Activated CD4-positive, alpha-beta T cell treated with anti-CD3 and anti-CD28 coated beads for 48 hours (primary cell): ENCODE measurements around the gene KTN1.

ENCODE experiments used
- DNase-seq: peaks from one replicate; pipeline ENCODE4 v3.0.0-alpha.2; 2020

Gene KTN1

DNA sequence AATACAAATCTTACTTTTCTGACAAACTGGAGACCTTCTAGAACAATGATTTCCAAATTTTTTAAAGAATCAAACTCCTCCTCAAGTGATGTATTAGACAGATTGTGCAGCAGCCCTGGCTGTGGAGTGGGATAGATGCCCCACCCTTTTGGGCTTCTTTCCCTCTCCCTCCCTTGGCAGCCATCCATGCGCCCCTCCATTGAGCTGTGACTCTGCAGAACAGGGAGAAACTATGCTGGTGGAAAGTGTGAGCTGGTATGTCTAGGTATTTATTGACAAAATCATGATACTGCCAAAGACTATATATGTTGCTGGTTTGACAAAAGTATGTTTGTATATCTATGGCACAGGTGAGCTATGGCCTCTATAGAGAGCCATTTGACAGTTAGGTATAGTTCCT, 138.5 kb downstream of the KTN1 start:
- DNase-seq, result no peak

DNA sequence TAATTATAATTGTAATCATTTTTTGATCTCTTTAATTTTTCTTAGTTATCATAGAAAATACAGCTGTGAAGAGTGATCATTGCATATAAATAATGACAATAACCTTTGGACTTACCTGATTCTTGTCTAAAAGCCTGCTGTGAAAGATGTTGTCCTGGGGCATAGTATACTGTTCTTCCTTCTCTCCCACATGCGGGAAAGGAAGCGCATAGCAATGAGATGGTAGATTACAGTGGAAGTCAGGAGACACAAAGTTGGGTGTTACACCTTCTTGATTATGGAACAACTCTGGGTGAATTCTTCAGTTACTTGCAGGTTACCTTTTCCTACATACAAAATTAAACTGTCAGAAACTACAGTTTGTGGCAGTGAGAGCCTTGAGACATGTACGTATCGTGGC, 140.8 kb downstream of the KTN1 start:
- no peak for DNase-seq

DNA sequence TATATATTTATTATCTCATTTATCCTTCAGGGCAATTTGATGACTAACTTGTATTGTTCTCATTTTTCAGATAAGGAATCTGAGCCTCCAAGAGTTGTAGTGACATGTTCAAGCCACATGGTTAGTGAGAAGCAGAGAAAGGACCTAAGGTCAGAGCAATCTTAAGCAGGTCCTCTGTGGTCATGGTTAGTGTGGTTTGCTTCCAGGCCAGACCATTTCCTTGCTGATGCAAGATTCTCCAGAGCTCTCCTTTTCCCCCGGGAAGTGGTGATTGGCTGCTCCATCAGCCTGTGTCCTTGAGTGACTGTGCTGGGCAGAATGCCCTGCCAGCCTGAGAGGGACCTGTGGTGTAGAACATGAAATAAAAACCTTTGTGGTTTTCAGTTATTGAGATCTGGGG, 141.3 kb downstream of the KTN1 start:
- no peak for DNase-seq

DNA sequence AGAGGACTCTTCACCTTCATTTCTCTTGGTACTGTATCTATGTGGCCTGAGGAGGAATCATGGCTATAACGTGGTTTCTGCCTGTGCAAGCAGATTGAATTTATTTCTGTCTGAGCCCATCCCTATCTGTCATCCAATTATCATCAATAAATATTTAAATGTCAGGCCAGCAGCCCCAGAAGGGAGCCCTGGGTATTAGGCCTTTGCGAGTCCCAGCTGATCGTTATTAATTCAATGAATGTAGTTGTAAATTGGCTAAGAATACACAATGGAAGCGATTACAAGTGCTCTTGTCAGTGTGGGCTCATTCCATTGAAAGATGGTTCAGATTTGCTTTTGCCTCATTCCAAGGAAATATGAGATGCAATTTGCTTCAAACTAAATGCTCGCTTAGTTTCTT, 142.0 kb downstream of the KTN1 start:
- no peak for DNase-seq

DNA sequence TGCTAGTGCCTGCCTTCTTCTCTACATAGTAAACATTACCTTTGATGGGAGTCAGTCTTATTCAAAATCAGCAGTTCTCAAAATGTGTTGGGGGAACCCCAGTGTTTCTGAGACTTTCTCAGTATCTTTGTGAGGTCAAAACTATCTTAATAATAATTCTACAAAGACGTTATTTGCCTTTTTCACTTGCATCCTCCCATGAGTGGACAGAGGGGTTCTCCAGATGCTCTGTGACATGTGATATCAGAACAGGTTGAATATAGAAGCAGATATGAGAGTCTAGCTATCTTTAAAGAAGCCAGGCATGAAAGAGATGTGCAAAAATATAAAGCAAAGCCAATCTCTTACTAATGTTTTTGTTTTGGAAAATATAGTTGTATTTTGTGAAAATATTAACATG, 144.7 kb downstream of the KTN1 start:
- no peak for DNase-seq

DNA sequence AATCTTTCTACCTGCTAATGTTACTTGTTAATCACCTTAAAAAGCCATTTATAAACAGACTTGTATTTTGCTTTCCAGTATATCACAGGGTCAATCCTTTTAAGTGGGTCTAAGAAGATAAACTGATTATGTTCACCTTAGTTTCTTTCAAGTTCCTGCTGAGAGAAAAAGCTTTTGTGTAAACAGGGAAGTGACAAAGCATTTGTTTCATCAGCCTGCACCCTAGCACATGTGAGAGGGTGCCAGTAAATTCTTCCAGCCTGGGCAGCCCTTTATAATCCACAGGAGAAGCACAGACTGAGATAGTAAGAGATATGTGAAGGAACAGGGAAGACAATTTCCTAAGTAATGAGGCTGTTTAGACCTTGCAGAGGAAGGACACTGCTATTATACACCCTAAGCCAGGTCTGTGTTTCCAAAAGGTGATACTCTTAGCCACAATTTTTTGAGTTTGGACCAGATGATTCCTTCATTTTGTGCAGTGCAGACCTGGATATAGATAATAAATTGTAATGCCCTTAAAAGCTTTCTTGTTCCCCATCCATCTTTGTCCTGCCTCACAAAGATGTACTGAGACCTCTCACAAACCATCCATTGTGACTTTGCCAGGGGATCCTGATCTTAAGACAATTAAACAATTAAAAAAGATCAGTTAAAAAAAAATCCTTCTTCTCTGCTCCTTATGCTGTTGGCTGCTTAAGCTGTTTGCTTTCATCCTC, 150.7 kb downstream of the KTN1 start:
- DNase-seq, result no peak

DNA sequence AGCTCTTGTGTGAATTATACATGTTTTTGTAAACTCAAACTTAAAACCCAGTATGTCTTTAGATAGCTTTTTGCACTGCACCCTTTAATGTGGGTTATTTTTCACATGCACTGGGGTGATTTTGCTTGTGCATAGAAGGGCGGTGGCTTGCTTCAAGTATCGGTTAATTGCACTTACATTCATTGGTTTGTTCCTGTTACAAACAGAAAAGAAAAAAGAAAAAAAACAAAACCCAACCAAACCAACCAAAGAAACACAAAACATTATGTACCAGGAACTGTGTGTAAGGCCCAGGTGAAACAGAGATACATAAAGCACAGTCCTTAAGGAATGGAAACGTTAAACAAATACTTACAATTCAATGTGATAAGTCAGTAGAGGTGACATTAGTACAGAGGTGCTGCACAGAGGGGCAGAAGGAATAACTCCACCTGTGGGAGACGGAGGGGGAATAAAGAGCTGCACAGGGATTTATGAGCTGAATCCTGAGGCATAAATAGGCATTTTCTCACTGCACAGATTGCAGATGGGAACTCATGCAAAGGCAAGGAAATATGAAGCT, 151.4 kb downstream of the KTN1 start:
- DNase-seq, result no peak

DNA sequence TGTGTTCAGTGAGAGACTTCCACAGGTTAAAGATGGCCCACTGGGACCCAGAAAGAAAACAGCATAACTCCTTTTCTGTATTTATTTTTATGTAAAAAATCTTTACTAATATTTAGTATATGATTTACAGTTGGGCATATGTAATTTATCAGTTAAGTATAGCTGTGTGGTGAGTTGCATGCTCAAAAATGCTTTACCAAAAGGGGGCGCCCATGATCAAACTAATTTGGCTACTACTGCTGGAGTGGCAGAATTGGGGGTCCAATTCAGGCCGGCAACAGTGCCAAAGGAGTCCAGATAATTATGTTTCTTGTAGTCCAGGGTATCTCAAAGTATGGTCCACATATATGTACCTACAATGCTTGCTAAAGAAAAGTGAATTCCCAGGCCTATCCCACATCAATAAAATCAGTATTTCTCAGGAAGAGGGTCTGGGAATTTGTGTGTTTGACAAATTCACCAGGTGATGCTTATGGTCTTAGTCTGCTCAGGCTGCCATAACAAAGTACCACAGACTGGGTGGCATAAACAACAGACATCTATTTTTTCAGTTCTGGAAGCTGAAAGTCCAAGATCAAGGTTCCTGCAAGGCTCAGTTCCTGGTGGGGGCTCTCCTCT, 152.0 kb downstream of the KTN1 start:
- peak; percentile 59 for DNase-seq

DNA sequence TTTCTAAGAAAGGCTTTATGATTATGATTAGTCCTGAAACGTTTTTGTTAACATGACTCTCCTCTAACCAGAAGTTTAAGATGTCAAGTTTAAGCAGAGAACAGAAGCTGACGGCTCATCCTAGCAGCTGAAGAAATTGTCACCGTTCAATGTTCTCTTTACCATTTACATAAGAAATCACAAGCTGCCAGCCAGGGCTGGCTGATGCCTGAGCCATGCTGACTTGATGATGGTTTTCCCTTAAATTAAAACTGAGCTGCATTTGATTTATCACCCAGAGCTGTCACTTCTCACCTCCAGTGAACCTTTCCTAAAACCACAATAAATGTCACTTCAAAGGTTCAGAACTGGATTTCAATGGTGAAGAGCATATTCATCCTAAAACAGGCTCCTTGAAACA, 153.6 kb downstream of the KTN1 start:
- DNase-seq, result no peak
